ENCODE data around the gene MBTD1.

DNA sequence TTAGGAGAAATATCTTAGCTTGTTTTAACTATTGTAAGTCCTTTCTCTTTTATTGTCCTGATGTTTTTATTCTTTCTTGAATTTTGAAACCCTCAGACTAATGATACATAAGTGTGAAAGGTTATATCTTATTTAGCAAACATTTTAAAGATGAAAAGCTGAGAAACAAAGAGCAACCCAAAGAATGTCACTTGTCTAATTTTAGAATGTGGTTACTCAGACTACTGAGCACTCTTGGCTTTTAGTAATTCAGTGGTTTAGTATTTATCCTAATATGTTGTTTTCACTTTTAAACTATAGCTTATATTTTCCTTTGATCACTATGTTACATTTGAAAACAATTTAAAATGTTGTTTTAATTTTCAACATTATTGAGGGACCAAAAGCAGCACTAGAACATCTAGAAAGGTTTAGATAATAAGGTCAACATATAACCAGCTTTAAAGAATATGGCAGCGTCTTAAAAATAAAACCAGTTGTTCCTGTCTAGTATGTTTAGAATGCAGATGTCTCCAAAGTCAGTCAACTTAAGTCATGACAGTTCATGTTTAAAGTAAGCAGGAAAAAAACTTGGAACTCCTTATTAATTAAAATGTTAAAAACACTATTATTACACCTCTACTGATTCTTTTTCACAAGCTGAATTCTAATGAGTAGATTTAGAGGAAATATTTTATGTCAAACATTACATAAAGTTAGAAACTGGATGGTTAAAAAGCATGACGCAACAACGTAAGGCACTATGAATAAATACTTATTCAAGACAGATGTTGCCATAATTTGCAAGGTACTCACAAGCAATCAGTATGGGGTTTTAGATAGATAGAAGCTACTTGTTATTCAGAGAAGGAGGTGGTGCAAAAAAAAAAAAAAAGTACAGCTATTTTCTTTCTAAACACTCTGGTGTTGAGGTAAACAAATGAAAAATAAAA, 2.4 kb downstream of the MBTD1 start:
- TF ChIP-seq, protein P1, sequence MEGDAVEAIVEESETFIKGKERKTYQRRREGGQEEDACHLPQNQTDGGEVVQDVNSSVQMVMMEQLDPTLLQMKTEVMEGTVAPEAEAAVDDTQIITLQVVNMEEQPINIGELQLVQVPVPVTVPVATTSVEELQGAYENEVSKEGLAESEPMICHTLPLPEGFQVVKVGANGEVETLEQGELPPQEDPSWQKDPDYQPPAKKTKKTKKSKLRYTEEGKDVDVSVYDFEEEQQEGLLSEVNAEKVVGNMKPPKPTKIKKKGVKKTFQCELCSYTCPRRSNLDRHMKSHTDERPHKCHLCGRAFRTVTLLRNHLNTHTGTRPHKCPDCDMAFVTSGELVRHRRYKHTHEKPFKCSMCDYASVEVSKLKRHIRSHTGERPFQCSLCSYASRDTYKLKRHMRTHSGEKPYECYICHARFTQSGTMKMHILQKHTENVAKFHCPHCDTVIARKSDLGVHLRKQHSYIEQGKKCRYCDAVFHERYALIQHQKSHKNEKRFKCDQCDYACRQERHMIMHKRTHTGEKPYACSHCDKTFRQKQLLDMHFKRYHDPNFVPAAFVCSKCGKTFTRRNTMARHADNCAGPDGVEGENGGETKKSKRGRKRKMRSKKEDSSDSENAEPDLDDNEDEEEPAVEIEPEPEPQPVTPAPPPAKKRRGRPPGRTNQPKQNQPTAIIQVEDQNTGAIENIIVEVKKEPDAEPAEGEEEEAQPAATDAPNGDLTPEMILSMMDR (conservative IDR thresholded peaks at IDR 0.05 in 1 of 2, IDR thresholded peaks at IDR 0.05 in 1 of 2; ENCODE audit: extremely low read depth in 1 of 2, insufficient read depth in 1 of 2, low read depth in 1 of 2, low read length in 2 of 2), result no peak
- TF ChIP-seq EZH2 (IDR thresholded peaks at IDR 0.05; ENCODE audit: borderline replicate concordance, low read length), result no peak
